HepG2 (cell line): Measurements from ENCODE around the gene EPDR1.

ENCODE experiments used
- FOSL2 ChIP-seq: sonication (generic); formaldehyde crosslinking; IDR thresholded peaks from 2 replicates; pipeline ENCODE4 v1.4.0; 2020; ENCODE audit warnings: missing genetic modification reagents
- GLI4 ChIP-seq: sonication (generic); formaldehyde crosslinking; IDR thresholded peaks from 2 replicates; pipeline ENCODE4 v1.5.1; 2020; ENCODE audit warnings: missing genetic modification reagents, mild to moderate bottlenecking, moderate library complexity, borderline replicate concordance
- HNRNPL ChIP-seq: fragments of 200-400 bp; formaldehyde crosslinking; IDR thresholded peaks from 2 replicates; pipeline ENCODE4 v1.6.1; 2017; ENCODE audit warnings: mild to moderate bottlenecking, low read depth, low read length
- MTA1 ChIP-seq: sonication (generic); formaldehyde crosslinking; IDR thresholded peaks from 2 replicates; pipeline ENCODE4 v1.4.0; 2020; ENCODE audit warnings: missing genetic modification reagents, mild to moderate bottlenecking, borderline replicate concordance
- MXI1 ChIP-seq: IDR thresholded peaks from 3 replicates; pipeline ENCODE4 v1.6.1; 2012; ENCODE audit warnings: low read depth, low read length, inconsistent platforms, borderline replicate concordance
- PHF21A ChIP-seq: sonication (generic); formaldehyde crosslinking; IDR thresholded peaks from 2 replicates; pipeline ENCODE4 v1.5.0; 2020; ENCODE audit warnings: mild to moderate bottlenecking, missing genetic modification reagents
- POLR2A ChIP-seq, 2 experiments: IDR thresholded peaks; 2 replicates each; pipeline ENCODE4 v1.6.1; 2011; ENCODE audit warnings: low read depth in 2 of 2, low read length in 2 of 2, mild to moderate bottlenecking in 1 of 2, moderate library complexity in 1 of 2; ENCODE audit not compliant: insufficient read depth in 1 of 2
- ZBTB1 ChIP-seq: sonication (generic); formaldehyde crosslinking; IDR thresholded peaks from 2 replicates; pipeline ENCODE4 v1.4.0; 2020; ENCODE audit warnings: missing genetic modification reagents, borderline replicate concordance
- ZBTB40 ChIP-seq, 2 experiments: fragments of 450-650 bp in 1 of 2; sonication (generic) in 1 of 2; formaldehyde crosslinking in 1 of 2; IDR thresholded peaks; 2 replicates each; pipeline versions ENCODE4 v1.6.1 to v1.8.0; 2016 to 2022; ENCODE audit warnings: antibody characterized with exemption in 1 of 2, mild to moderate bottlenecking in 1 of 2, missing genetic modification reagents in 1 of 2

DNA sequence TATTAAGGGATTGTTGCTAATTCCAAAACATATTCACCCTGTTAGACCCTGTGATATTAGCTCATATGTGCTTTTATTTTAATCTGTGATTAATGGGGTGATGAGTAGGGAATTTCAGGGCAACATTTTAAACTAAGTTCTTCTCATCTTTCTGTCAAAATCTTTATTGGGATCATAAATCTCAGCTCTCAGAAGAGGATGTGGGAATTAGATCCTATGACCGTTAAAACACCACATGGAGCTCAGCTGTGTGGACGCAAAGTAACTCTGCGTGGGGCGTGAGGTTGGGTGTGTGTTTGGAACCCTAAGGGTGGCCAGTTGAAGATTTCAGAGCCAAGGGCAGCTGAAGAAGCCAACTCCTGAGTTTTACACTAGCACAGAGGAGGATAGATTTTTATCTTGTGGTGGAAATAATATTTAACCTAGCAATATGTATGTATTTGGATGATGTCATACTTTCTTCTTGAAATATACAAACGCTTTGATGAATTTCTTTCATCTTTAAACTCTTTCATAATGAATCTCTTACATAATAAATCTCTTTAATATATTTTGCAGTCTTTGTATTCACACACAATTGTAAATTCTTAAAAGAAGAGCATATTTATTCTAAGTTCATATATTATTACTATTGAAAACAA lies 64.4 kb downstream of the EPDR1 start:
- no peak for TF ChIP-seq ZBTB40 (IDR thresholded peaks at IDR 0.05)
- TF ChIP-seq ZBTB40 (CRISPR knock-in tag; IDR thresholded peaks at IDR 0.05): no peak
- TF ChIP-seq POLR2A (IDR thresholded peaks at IDR 0.05; ENCODE audit: insufficient read depth in 1 of 2, low read depth in 2 of 2, low read length in 2 of 2): no peak
- no peak for TF ChIP-seq PHF21A (CRISPR knock-in tag)
- no peak for TF ChIP-seq MTA1 (CRISPR knock-in tag)
- no peak for TF ChIP-seq FOSL2 (CRISPR knock-in tag)
- no peak for TF ChIP-seq MXI1
- TF ChIP-seq HNRNPL: no peak
- TF ChIP-seq ZBTB1 (CRISPR knock-in tag): no peak
- TF ChIP-seq GLI4 (CRISPR knock-in tag): no peak
